GM06990 (cell line): ENCODE measurements around the gene FKBP1B.

Experiments
- DNase-seq: peaks from one replicate; pipeline ENCODE4 v3.0.0-alpha.2; 2011; ENCODE audit not compliant: insufficient read length; ENCODE audit errors: extremely low read depth
- H3K27me3 ChIP-seq: replicated peaks from 2 replicates; pipeline ENCODE4 v1.6.0; 2011; ENCODE audit warnings: low read length; ENCODE audit not compliant: control insufficient read depth, insufficient read depth
- H3K36me3 ChIP-seq: 2 replicates; pipeline ENCODE4 v1.5.1; 2011; ENCODE audit warnings: low read length; ENCODE audit not compliant: control insufficient read depth, insufficient read depth
- H3K4me3 ChIP-seq: replicated peaks from 2 replicates; pipeline ENCODE4 v1.5.1; 2011; ENCODE audit warnings: low read depth, mild to moderate bottlenecking, control low read depth, low read length
- CTCF ChIP-seq: IDR thresholded peaks from 2 replicates; pipeline ENCODE4 v1.5.1; 2011; ENCODE audit warnings: low read length, control low read depth, mild to moderate bottlenecking, inconsistent platforms; ENCODE audit not compliant: insufficient read depth, poor library complexity, severe bottlenecking

FKBP1B gene

GRCh38 chr2:24020244-24020643 is 29.3 kb upstream of the FKBP1B start:
- Histone ChIP-seq H3K36me3 (peaks cover 7% of the 10 kb centered on the region), H3K4me3 (no peak overlapping the region), H3K27me3 (no peaks in the 10 kb centered on the region)
- no peak for DNase-seq
- no peak for TF ChIP-seq CTCF

- H3K27me3 ChIP-seq: no peaks in the 10 kb centered on the region
- peaks cover 7% of the 10 kb centered on the region for H3K36me3 ChIP-seq
- no peak overlapping the region for H3K4me3 ChIP-seq
- DNase-seq: no peak
- TF ChIP-seq CTCF: peak; percentile 41
Observed at GRCh38 chr2:24021122-24021998, 28.2 kb upstream of the FKBP1B start.

- Histone ChIP-seq H3K36me3 (peaks cover 7% of the 10 kb centered on the region), H3K4me3 (no peak overlapping the region), H3K27me3 (no peaks in the 10 kb centered on the region)
- no peak for TF ChIP-seq CTCF
- no peak for DNase-seq
Observed at GRCh38 chr2:24022324-24022974, 27.1 kb upstream of the FKBP1B start.

- peaks cover 7% of the 10 kb centered on the region for H3K36me3 ChIP-seq
- DNase-seq: no peak
- TF ChIP-seq CTCF: no peak
- no peak overlapping the region for H3K4me3 ChIP-seq
- H3K27me3 ChIP-seq: no peaks in the 10 kb centered on the region
Observed at GRCh38 chr2:24022975-24023575, 26.5 kb upstream of the FKBP1B start.

- peaks cover 7% of the 10 kb centered on the region for H3K36me3 ChIP-seq
Observed at GRCh38 chr2:24024018-24024417, 25.5 kb upstream of the FKBP1B start.

More at GRCh38 chr2:24024018-24024417, 25.5 kb upstream of the FKBP1B start:
- Histone ChIP-seq H3K4me3 (no peak overlapping the region), H3K27me3 (no peaks in the 10 kb centered on the region)
- no peak for DNase-seq
- TF ChIP-seq CTCF: peak; percentile 4
